ENCODE measurements around the gene CCDC149. TPM values are rescaled to one million over a fixed set of nuclear protein-coding genes. Genes with fewer than 3 reads are reported as not detected.

The CCDC149 gene
- total RNA-seq, 1 experiment from 2014 or later, result 5.3 TPM

- ChIA-PET RAD21 (ENCODE audit: low non-redundant PET in 1 of 2, low total read pairs in 2 of 2, uncharacterized antibody in 2 of 2, unreplicated experiment in 2 of 2) (no interaction called here), POLR2A (no interaction called here), CTCF (no interaction called here)
- DNase-seq (ENCODE audit: low read depth, low spot score) (no peak), ATAC-seq (no peak)
- Histone ChIP-seq H3K4me1 (ENCODE audit: control insufficient read depth in 1 of 2, insufficient read depth in 2 of 2, low read length in 2 of 2) (peaks cover 0 to 19% of the 10 kb centered on the region in 2 experiments; a peak in 2 of 4 replicates), H3K27ac (ENCODE audit: low read depth, low read length) (no peak overlapping the region), H3K9me3 (ENCODE audit: control insufficient read depth in 1 of 2, insufficient read depth in 1 of 2, low read depth in 1 of 2, low read length in 2 of 2) (no peaks in the 10 kb centered on the region), H3K36me3 (ENCODE audit: control insufficient read depth in 1 of 2, insufficient read depth in 2 of 2, low read length in 2 of 2) (no peaks in the 10 kb centered on the region), H3K4me3 (replicated peaks in 1 of 2; ENCODE audit: low read depth in 1 of 2, low read length in 2 of 2) (no peak overlapping the region), H3K9ac (ENCODE audit: low read length) (no peak overlapping the region), H3K9me2 (ENCODE audit: insufficient read depth) (no peaks in the 10 kb centered on the region), H3K4me2 (ENCODE audit: low read length) (no peak overlapping the region), H3K27me3 (ENCODE audit: insufficient read depth, low read length) (no peaks in the 10 kb centered on the region), H3K79me2 (ENCODE audit: insufficient read depth, low read length) (no peaks in the 10 kb centered on the region), H4K20me1 (ENCODE audit: insufficient read depth) (no peaks in the 10 kb centered on the region), H2AFZ (ENCODE audit: low read depth, low read length, poor library complexity, severe bottlenecking) (no peak overlapping the region)
- TF ChIP-seq ELF1 (IDR thresholded peaks at IDR 0.05; ENCODE audit: borderline replicate concordance, low read depth) (no peak), ZFX (IDR thresholded peaks at IDR 0.05) (no peak), SRF (IDR thresholded peaks at IDR 0.05; ENCODE audit: low read depth) (no peak), CTCF (IDR thresholded peaks at IDR 0.05 in 2 of 3, conservative IDR thresholded peaks at IDR 0.05 in 1 of 3; ENCODE audit: borderline replicate concordance in 1 of 3, insufficient read depth in 1 of 3, low read depth in 2 of 3, low read length in 2 of 3) (no peak)
- no TSS peak for BruUV-seq (replicated peaks)
- intact Hi-C loops (cut with micrococcal nuclease), result no loop called here
These were observed 144.2 kb downstream of the CCDC149 start for GRCh38 chr4:24768604-24769003.

GRCh38 chr4:24768006-24768405 lies 144.8 kb downstream of the CCDC149 start:
- Histone ChIP-seq H3K9me2 (ENCODE audit: insufficient read depth) (no peaks in the 10 kb centered on the region), H2AFZ (ENCODE audit: low read depth, low read length, poor library complexity, severe bottlenecking) (no peak overlapping the region), H3K9me3 (ENCODE audit: control insufficient read depth in 1 of 2, insufficient read depth in 1 of 2, low read depth in 1 of 2, low read length in 2 of 2) (no peaks in the 10 kb centered on the region), H3K27ac (ENCODE audit: low read depth, low read length) (no peak overlapping the region), H3K27me3 (ENCODE audit: insufficient read depth, low read length) (no peaks in the 10 kb centered on the region), H3K79me2 (ENCODE audit: insufficient read depth, low read length) (no peaks in the 10 kb centered on the region), H3K9ac (ENCODE audit: low read length) (no peak overlapping the region), H3K36me3 (ENCODE audit: control insufficient read depth in 1 of 2, insufficient read depth in 2 of 2, low read length in 2 of 2) (no peaks in the 10 kb centered on the region), H3K4me2 (ENCODE audit: low read length) (no peak overlapping the region), H3K4me3 (replicated peaks in 1 of 2; ENCODE audit: low read depth in 1 of 2, low read length in 2 of 2) (no peak overlapping the region), H3K4me1 (ENCODE audit: control insufficient read depth in 1 of 2, insufficient read depth in 2 of 2, low read length in 2 of 2) (peaks cover 0 to 20% of the 10 kb centered on the region in 2 experiments; a peak in 2 of 4 replicates), H4K20me1 (ENCODE audit: insufficient read depth) (no peaks in the 10 kb centered on the region)
- ChIA-PET RAD21 (ENCODE audit: low non-redundant PET in 1 of 2, low total read pairs in 2 of 2, uncharacterized antibody in 2 of 2, unreplicated experiment in 2 of 2) (no interaction called here), CTCF (no interaction called here), POLR2A (no interaction called here)
- no peak for ATAC-seq
- TF ChIP-seq MAX (IDR thresholded peaks at IDR 0.05) (no peak), EZH2 (IDR thresholded peaks at IDR 0.05) (no peak), SIN3A (IDR thresholded peaks at IDR 0.05; ENCODE audit: low read depth) (no peak)
- BruUV-seq (replicated peaks), result no TSS peak
- DNase-seq (ENCODE audit: low read depth, low spot score), result no peak
- intact Hi-C loops (cut with micrococcal nuclease), result no loop called here
